MM.1S (cell line): Measurements from ENCODE around the gene NPPA.

ENCODE experiments used
- DNase-seq: peaks from one replicate; pipeline ENCODE4 v3.0.0-alpha.2; 2015
- H2AFZ ChIP-seq: fragments of 300-600 bp; sonication (generic); 2 replicates; pipeline ENCODE4 v1.6.0; 2016; ENCODE audit warnings: antibody characterized with exemption, low read length
- H3F3A ChIP-seq: fragments of 300-600 bp; sonication (generic); 2 replicates; pipeline ENCODE4 v1.6.1; 2016; ENCODE audit warnings: mild to moderate bottlenecking, antibody characterized with exemption, low read length, moderate library complexity, mixed read lengths; ENCODE audit not compliant: insufficient read depth
- H3K27ac ChIP-seq: fragments of 300-600 bp; sonication (generic); 2 replicates; pipeline ENCODE4 v1.5.1; 2016; ENCODE audit warnings: mild to moderate bottlenecking, low read length
- H3K27me3 ChIP-seq: fragments of 300-600 bp; sonication (generic); replicated peaks from 2 replicates; pipeline ENCODE4 v1.6.0; 2016; ENCODE audit warnings: low read length; ENCODE audit not compliant: insufficient read depth
- H3K36me3 ChIP-seq: fragments of 300-600 bp; sonication (generic); replicated peaks from 2 replicates; pipeline ENCODE4 v1.6.1; 2016; ENCODE audit warnings: mild to moderate bottlenecking, low read length, mixed read lengths; ENCODE audit not compliant: insufficient read depth
- H3K4me1 ChIP-seq: fragments of 300-600 bp; sonication (generic); 2 replicates; pipeline ENCODE4 v1.6.1; 2016; ENCODE audit warnings: low read length, mixed read lengths
- H3K4me2 ChIP-seq: fragments of 300-600 bp; sonication (generic); 2 replicates; pipeline ENCODE4 v1.6.0; 2016; ENCODE audit warnings: low read depth, low read length
- H3K4me3 ChIP-seq: fragments of 300-600 bp; sonication (generic); 2 replicates; pipeline ENCODE4 v1.5.1; 2016; ENCODE audit warnings: low read length, mixed read lengths
- H3K79me2 ChIP-seq: fragments of 300-600 bp; sonication (generic); 2 replicates; pipeline ENCODE4 v1.6.1; 2016; ENCODE audit warnings: mixed run types, low read length, mixed read lengths
- H3K9ac ChIP-seq: fragments of 300-600 bp; sonication (generic); 2 replicates; pipeline ENCODE4 v1.6.1; 2016; ENCODE audit warnings: low read length, mixed read lengths
- H3K9me2 ChIP-seq: fragments of 300-600 bp; sonication (generic); replicated peaks from 2 replicates; pipeline ENCODE4 v1.6.1; 2016; ENCODE audit warnings: mild to moderate bottlenecking, low read length, mixed read lengths; ENCODE audit not compliant: insufficient read depth
- H3K9me3 ChIP-seq: fragments of 300-600 bp; sonication (generic); replicated peaks from 2 replicates; pipeline ENCODE4 v1.6.1; 2016; ENCODE audit warnings: mild to moderate bottlenecking, low read length, mixed read lengths; ENCODE audit not compliant: insufficient read depth
- H4K20me1 ChIP-seq: fragments of 300-600 bp; sonication (generic); 2 replicates; pipeline ENCODE4 v1.6.1; 2016; ENCODE audit warnings: mild to moderate bottlenecking, low read length, moderate library complexity, mixed read lengths; ENCODE audit not compliant: insufficient read depth
- CTCF ChIP-seq: fragments of 300-600 bp; sonication (generic); IDR thresholded peaks from 2 replicates; pipeline ENCODE4 v1.5.1; 2016; ENCODE audit warnings: antibody characterized with exemption, low read length, mixed read lengths
- EZH2 ChIP-seq: fragments of 300-600 bp; sonication (generic); optimal IDR thresholded peaks from 2 replicates; pipeline ENCODE3; 2017; ENCODE audit warnings: low read depth, mild to moderate bottlenecking, antibody characterized with exemption, low read length, mixed read lengths
- EZH2phosphoT487 ChIP-seq: fragments of 300-600 bp; sonication (generic); IDR thresholded peaks from 2 replicates; pipeline ENCODE4 v1.6.1; 2018; ENCODE audit warnings: antibody characterized with exemption, low read length

Gene NPPA

GRCh38 chr1:11838349-11839272, 9.0 kb downstream of the NPPA start:
- no peak overlapping the region for H3K4me2 ChIP-seq
- H3K27me3 ChIP-seq = no peaks in the 10 kb centered on the region
- H2AFZ ChIP-seq = no peak overlapping the region
- no peak overlapping the region for H3K4me3 ChIP-seq
- H3K9me2 ChIP-seq = no peaks in the 10 kb centered on the region
- H3K9ac ChIP-seq = no peak overlapping the region
- H3K36me3 ChIP-seq = no peaks in the 10 kb centered on the region; the same call in 1 of the 2 replicates
- no peaks in the 10 kb centered on the region for H3K4me1 ChIP-seq
- TF ChIP-seq EZH2phosphoT487 = no peak
- TF ChIP-seq CTCF = peak; percentile 98
- no peak overlapping the region for H3K27ac ChIP-seq
- DNase-seq = peak; percentile 53
- H3F3A ChIP-seq = no peaks in the 10 kb centered on the region
- H3K9me3 ChIP-seq = no peaks in the 10 kb centered on the region
- H4K20me1 ChIP-seq = no peaks in the 10 kb centered on the region
- H3K79me2 ChIP-seq = no peaks in the 10 kb centered on the region

- TF ChIP-seq EZH2phosphoT487 (no peak), CTCF (no peak), EZH2 (no peak)
- Histone ChIP-seq H4K20me1 (no peaks in the 10 kb centered on the region), H3K36me3 (no peaks in the 10 kb centered on the region; the same call in 1 of the 2 replicates), H3K27me3 (no peaks in the 10 kb centered on the region), H3F3A (no peaks in the 10 kb centered on the region), H3K79me2 (no peaks in the 10 kb centered on the region), H2AFZ (no peak overlapping the region), H3K4me2 (no peak overlapping the region), H3K9me3 (no peaks in the 10 kb centered on the region), H3K9ac (no peak overlapping the region), H3K4me1 (no peaks in the 10 kb centered on the region), H3K9me2 (no peaks in the 10 kb centered on the region), H3K27ac (no peak overlapping the region), H3K4me3 (no peak overlapping the region)
- DNase-seq = no peak
Measured at GRCh38 chr1:11837767-11838348, 9.7 kb downstream of the NPPA start.

GRCh38 chr1:11836955-11837766, 10.4 kb downstream of the NPPA start:
- no peaks in the 10 kb centered on the region for H4K20me1 ChIP-seq
- DNase-seq = no peak
- no peak overlapping the region for H3K4me3 ChIP-seq
- H3K27ac ChIP-seq = no peak overlapping the region
- no peak for TF ChIP-seq EZH2
- TF ChIP-seq EZH2phosphoT487 = no peak
- TF ChIP-seq CTCF = no peak
- H3K4me1 ChIP-seq = no peaks in the 10 kb centered on the region
- no peaks in the 10 kb centered on the region for H3K79me2 ChIP-seq
- H2AFZ ChIP-seq = no peak overlapping the region
- H3F3A ChIP-seq = no peaks in the 10 kb centered on the region
- no peaks in the 10 kb centered on the region; the same call in 1 of the 2 replicates for H3K36me3 ChIP-seq
- H3K4me2 ChIP-seq = no peak overlapping the region
- no peaks in the 10 kb centered on the region for H3K9me3 ChIP-seq
- H3K9ac ChIP-seq = no peak overlapping the region
- H3K27me3 ChIP-seq = no peaks in the 10 kb centered on the region
- H3K9me2 ChIP-seq = no peaks in the 10 kb centered on the region
